HG02885 (cell line): ENCODE results near the gene MPDZ.

Experiments used
- ATAC-seq: cut with Tn5 transposase; IDR thresholded peaks from one replicate; pipeline ENCODE4 v1.9.1; 2021; ENCODE audit warnings: mild to moderate bottlenecking; ENCODE audit not compliant: unreplicated experiment, poor library complexity

Gene MPDZ

GRCh38 chr9:13186091-13186490 is 93.4 kb downstream of the MPDZ start:
- ATAC-seq = no peak

- ATAC-seq = no peak
These were observed 97.8 kb downstream of the MPDZ start for GRCh38 chr9:13181652-13182051.

GRCh38 chr9:13179257-13179656 is 100.2 kb downstream of the MPDZ start:
- no peak for ATAC-seq

GRCh38 chr9:13175732-13176131 is 103.8 kb downstream of the MPDZ start:
- no peak for ATAC-seq

- no peak for ATAC-seq
These were observed 104.4 kb downstream of the MPDZ start for GRCh38 chr9:13174906-13175639.

- no peak for ATAC-seq
These were observed 105.9 kb downstream of the MPDZ start for GRCh38 chr9:13173553-13173952.

- ATAC-seq = no peak
These were observed 108.2 kb downstream of the MPDZ start for GRCh38 chr9:13171261-13171660.

- ATAC-seq = no peak
These were observed 112.5 kb downstream of the MPDZ start for GRCh38 chr9:13166996-13167395.

GRCh38 chr9:13165956-13166355 is 113.5 kb downstream of the MPDZ start:
- no peak for ATAC-seq

- ATAC-seq = no peak
These were observed 114.1 kb downstream of the MPDZ start for GRCh38 chr9:13165236-13165945.

GRCh38 chr9:13163946-13164345 is 115.5 kb downstream of the MPDZ start:
- no peak for ATAC-seq

GRCh38 chr9:13163287-13163686 is 116.2 kb downstream of the MPDZ start:
- ATAC-seq = no peak

GRCh38 chr9:13160051-13160450 is 119.4 kb downstream of the MPDZ start:
- ATAC-seq = no peak

- no peak for ATAC-seq
These were observed 120.5 kb downstream of the MPDZ start for GRCh38 chr9:13158986-13159385.

GRCh38 chr9:13151489-13151888 is 128.0 kb downstream of the MPDZ start:
- no peak for ATAC-seq

- no peak for ATAC-seq
These were observed 130.0 kb downstream of the MPDZ start for GRCh38 chr9:13149454-13149853.

GRCh38 chr9:13146840-13147239 is 132.7 kb downstream of the MPDZ start:
- ATAC-seq = no peak

- no peak for ATAC-seq
These were observed 134.2 kb downstream of the MPDZ start for GRCh38 chr9:13145340-13145739.

GRCh38 chr9:13144166-13144775 is 135.2 kb downstream of the MPDZ start:
- no peak for ATAC-seq

GRCh38 chr9:13143281-13143680 is 136.2 kb downstream of the MPDZ start:
- no peak for ATAC-seq

- ATAC-seq = no peak
These were observed 136.7 kb downstream of the MPDZ start for GRCh38 chr9:13142776-13143175.
